ENCODE data around the gene PPM1D.
"Not testable (repeated sequence)": the region's sequence is repeated elsewhere in the genome, so short reads cannot be mapped to it uniquely, and the experiment has no call there.

PPM1D gene

DNA sequence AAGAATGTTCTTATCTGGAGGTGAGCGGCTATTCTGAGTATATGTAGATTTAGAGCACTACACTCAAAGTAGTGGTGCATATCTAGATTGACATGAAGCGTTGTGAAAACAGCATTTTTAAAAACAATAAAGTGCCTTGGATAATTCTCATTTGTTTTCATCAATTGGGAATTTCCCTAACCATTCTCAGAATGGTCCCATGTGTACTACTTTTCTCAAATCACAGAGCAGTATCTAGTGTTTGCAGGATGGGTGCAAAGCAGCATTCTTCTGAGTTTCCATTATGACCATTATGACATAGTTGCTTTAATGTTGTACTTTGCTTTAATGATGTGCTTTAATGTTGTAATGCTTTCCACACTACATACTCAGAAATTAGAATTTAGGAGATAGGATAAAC lies 61.5 kb downstream of the PPM1D start:
- no peak overlapping the region for H3K4me3 ChIP-seq (ENCODE audit: low read length)
- H3K9ac ChIP-seq (ENCODE audit: low read length): no peak overlapping the region
- no peaks in the 10 kb centered on the region for H3K4me1 ChIP-seq (ENCODE audit: control insufficient read depth, insufficient read depth, low read length)
- H3K27me3 ChIP-seq (ENCODE audit: control insufficient read depth, insufficient read depth, low read length): no peaks in the 10 kb centered on the region
- peaks cover 3% of the 10 kb centered on the region for H3K36me3 ChIP-seq (ENCODE audit: control insufficient read depth, insufficient read depth, low read length)
- no peak overlapping the region for H3K27ac ChIP-seq (ENCODE audit: low read depth, low read length)

DNA sequence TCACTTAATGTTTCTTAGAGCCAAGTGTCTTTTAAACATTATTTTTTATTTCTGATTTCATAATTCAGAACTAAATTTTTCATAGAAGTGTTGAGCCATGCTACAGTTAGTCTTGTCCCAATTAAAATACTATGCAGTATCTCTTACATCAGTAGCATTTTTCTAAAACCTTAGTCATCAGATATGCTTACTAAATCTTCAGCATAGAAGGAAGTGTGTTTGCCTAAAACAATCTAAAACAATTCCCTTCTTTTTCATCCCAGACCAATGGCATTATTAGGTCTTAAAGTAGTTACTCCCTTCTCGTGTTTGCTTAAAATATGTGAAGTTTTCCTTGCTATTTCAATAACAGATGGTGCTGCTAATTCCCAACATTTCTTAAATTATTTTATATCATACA lies 64.0 kb downstream of the PPM1D start:
- no peak overlapping the region for H3K9ac ChIP-seq (ENCODE audit: low read length)
- no peak overlapping the region for H3K4me3 ChIP-seq (ENCODE audit: low read length)
- no peaks in the 10 kb centered on the region for H3K4me1 ChIP-seq (ENCODE audit: control insufficient read depth, insufficient read depth, low read length)
- no peaks in the 10 kb centered on the region for H3K27me3 ChIP-seq (ENCODE audit: control insufficient read depth, insufficient read depth, low read length)
- no peak overlapping the region for H3K27ac ChIP-seq (ENCODE audit: low read depth, low read length)
- H3K36me3 ChIP-seq (ENCODE audit: control insufficient read depth, insufficient read depth, low read length): peaks cover 3% of the 10 kb centered on the region

DNA sequence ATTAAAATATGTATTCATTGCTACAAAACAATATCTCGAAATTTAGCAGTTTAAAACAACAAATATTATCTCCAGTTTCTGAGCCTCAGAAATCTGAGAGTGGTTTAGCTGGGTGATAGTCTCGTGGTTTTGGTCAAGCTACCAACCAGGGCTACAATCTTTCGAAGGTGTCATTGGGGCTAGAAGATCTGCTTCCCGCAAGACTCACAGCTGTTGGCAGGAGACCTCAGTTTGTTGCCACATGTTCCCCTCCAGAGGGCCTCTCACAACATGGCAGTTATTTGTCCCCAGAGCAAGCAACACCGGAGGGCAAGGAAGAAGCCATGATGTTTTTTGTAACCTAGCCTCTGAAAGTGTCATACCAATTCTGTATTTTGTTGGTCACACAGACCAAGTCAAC lies 65.6 kb downstream of the PPM1D start:
- Histone ChIP-seq H3K9ac (ENCODE audit: low read length) (no peak overlapping the region), H3K27ac (ENCODE audit: low read depth, low read length) (no peak overlapping the region), H3K4me3 (ENCODE audit: low read length) (no peak overlapping the region), H3K36me3 (ENCODE audit: control insufficient read depth, insufficient read depth, low read length) (peaks cover 3% of the 10 kb centered on the region), H3K27me3 (ENCODE audit: control insufficient read depth, insufficient read depth, low read length) (no peaks in the 10 kb centered on the region), H3K4me1 (ENCODE audit: control insufficient read depth, insufficient read depth, low read length) (no peaks in the 10 kb centered on the region)

DNA sequence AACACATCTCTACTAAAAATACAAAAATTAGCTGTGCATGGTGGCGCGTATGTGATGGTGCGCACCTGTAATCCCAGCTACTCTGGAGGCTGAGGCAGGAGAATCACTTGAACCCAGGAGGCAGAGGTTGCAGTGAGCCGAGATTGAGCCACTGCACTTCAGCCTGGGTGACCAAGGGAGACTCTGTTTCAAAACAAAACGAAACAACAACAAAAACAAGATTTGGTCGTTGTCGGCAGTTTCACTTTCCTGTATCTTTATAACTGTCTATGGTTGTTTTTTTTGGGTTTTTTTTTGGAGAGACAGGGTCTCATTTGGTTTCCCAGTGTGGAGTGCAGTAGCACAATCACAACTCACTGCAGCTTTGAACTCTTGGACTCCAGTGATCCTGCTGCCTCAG lies 68.7 kb downstream of the PPM1D start:
- H3K4me3 ChIP-seq (ENCODE audit: low read length); H3K27ac ChIP-seq (ENCODE audit: low read depth, low read length); H3K4me1 ChIP-seq (ENCODE audit: control insufficient read depth, insufficient read depth, low read length); H3K36me3 ChIP-seq (ENCODE audit: control insufficient read depth, insufficient read depth, low read length); H3K9ac ChIP-seq (ENCODE audit: low read length); H3K27me3 ChIP-seq (ENCODE audit: control insufficient read depth, insufficient read depth, low read length): not testable (repeated sequence)

DNA sequence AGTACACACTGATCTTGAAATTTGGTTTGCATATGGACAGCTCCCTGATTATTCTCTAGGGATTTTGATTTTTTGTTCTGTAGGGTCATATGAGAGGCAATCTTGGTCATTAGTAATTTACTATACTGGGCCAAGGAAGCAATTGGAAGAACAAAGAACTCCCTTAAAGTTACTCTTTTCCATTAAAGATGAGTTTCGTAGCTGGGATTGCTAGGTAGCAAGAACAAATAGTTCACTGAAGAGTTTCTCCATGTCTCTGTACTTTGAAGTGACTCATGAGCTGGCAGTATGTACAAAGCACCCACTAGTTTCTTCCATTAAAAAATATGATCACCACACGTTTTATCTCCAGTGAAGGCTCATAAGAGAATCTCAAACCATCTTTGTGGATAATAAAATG lies 71.5 kb downstream of the PPM1D start:
- Histone ChIP-seq H3K9ac (ENCODE audit: low read length) (no peak overlapping the region), H3K4me1 (ENCODE audit: control insufficient read depth, insufficient read depth, low read length) (no peaks in the 10 kb centered on the region), H3K36me3 (ENCODE audit: control insufficient read depth, insufficient read depth, low read length) (no peaks in the 10 kb centered on the region), H3K27me3 (ENCODE audit: control insufficient read depth, insufficient read depth, low read length) (no peaks in the 10 kb centered on the region), H3K27ac (ENCODE audit: low read depth, low read length) (no peak overlapping the region), H3K4me3 (ENCODE audit: low read length) (no peak overlapping the region)

DNA sequence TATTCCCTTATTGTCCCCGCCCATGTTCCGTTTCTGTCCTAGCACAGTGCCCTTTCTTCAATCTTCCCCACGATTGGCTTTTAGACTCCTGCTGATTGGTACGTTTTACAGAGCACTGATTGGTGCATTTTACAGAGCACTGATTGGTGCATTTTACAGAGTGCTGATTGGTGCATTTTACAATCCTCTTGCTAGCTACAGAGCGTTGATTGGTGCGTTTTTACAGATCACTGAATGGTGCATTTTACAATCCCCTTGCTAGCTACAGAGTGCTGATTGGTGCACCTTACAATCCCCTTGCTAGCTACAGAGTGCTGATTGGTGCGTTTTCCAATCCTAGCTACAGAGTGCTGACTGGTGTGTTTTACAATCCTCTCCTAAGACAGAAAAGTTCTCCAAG lies 74.6 kb downstream of the PPM1D start:
- H3K4me1 ChIP-seq (ENCODE audit: control insufficient read depth, insufficient read depth, low read length); H3K27ac ChIP-seq (ENCODE audit: low read depth, low read length); H3K27me3 ChIP-seq (ENCODE audit: control insufficient read depth, insufficient read depth, low read length); H3K4me3 ChIP-seq (ENCODE audit: low read length); H3K9ac ChIP-seq (ENCODE audit: low read length); H3K36me3 ChIP-seq (ENCODE audit: control insufficient read depth, insufficient read depth, low read length): not testable (repeated sequence)

DNA sequence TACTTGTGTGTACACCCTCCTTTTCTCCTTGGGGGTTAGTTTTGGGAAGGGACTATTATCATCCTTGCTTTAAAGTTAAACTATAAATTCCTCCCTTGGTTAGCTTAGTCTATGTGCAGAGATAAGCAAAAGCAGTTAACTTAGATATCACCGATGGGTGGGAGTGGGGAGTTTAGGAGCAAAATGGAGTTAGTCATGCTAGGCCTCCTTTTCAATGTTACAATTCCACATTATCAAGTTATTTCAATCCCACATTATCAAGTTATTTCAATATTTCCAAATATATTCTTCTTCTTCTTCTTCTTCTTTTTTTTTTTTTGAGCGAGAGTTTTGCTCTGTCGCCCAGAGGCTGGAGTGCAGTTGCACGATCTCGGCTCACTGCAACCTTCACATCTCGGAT lies 76.0 kb downstream of the PPM1D start:
- Histone ChIP-seq H3K27ac (ENCODE audit: low read depth, low read length) (no peak overlapping the region), H3K4me3 (ENCODE audit: low read length) (no peak overlapping the region), H3K36me3 (ENCODE audit: control insufficient read depth, insufficient read depth, low read length) (no peaks in the 10 kb centered on the region), H3K9ac (ENCODE audit: low read length) (no peak overlapping the region), H3K27me3 (ENCODE audit: control insufficient read depth, insufficient read depth, low read length) (no peaks in the 10 kb centered on the region), H3K4me1 (ENCODE audit: control insufficient read depth, insufficient read depth, low read length) (no peaks in the 10 kb centered on the region)

DNA sequence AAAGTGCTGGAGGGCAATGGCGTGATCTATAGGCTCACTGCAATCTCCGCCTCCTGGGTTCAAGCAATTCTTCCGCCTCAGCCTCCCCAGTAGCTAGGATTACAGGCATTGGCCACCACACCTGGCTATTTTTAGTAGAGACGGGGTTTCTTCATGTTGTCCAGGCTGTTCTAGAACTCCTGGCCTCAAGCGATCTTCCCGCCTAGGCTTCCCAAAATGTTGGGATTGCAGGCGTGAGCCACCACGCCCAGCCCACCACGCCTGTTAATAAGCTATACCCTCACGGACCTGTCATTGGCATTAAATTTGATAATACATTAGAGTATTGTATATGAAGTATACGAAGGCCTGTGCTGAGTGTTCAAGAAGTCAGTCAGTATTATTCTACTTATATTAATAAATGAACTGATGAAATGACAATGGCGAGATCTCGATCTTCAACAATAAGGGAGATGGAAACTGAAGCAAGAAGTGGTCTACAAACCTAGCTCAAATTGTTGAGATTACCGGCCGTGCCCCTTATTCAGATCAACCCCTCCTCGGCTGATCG lies 76.8 kb downstream of the PPM1D start:
- peak overlapping the region; percentile 90 for H3K4me3 ChIP-seq (ENCODE audit: low read length)
- H3K27ac ChIP-seq (ENCODE audit: low read depth, low read length): peak overlapping the region; percentile 76

DNA sequence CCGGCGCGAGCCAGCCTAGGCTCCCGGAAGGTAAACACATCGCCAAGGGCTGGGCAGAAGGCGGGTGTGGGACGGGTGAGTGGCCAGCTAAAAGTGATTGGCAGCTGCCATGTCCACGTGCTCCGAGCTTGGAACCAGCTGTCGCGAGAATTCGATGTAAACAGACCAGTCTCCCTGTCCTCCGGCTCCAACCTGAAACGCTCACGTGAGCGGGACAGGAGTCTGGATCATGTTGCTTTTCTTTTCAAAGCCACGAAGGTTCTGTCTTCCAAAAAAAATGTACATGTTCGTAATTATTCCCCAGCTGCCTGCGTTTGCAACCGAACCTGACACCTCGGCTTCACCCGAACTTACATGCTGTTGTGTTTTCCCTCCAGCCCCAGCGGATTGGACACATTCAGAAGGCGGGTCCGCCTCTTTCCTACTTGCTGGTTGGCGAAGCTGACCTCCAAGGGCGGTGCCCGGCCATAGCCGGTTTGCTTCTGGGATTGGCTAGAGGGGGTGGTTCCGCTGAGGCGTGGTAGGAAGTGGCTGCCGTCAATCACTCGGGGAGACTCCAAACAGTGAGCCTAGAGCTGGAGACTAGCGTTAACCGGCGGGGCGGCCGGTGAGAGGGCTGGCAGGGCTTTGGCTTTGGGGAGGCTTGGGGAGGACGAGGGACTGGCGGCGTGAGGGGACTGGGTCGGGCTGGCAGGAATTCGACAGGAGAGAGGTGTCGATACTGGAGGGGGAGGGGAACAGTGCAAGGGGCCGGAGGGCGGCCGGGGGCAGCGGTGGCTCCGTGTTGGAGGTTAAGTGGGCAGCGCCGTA lies 77.5 kb downstream of the PPM1D start, which contains the start of gene BCAS3:
BCAS3 (plus strand) TSS at position 544 of the 810 bp plus-strand sequence.
- no peaks in the 10 kb centered on the region for H3K27me3 ChIP-seq (ENCODE audit: control insufficient read depth, insufficient read depth, low read length)
- no peaks in the 10 kb centered on the region for H3K36me3 ChIP-seq (ENCODE audit: control insufficient read depth, insufficient read depth, low read length)
- peak within 1 kb of the TSS; percentile 60 for H3K9ac ChIP-seq (ENCODE audit: low read length)
- H3K4me3 ChIP-seq (ENCODE audit: low read length): peak within 1 kb of the TSS; percentile 90
- H3K4me1 ChIP-seq (ENCODE audit: control insufficient read depth, insufficient read depth, low read length): no peaks in the 10 kb centered on the region
- H3K27ac ChIP-seq (ENCODE audit: low read depth, low read length): peak within 1 kb of the TSS; percentile 76

More for the DNA sequence above, 76.8 kb downstream of the PPM1D start:
- Histone ChIP-seq H3K4me1 (ENCODE audit: control insufficient read depth, insufficient read depth, low read length) (no peaks in the 10 kb centered on the region), H3K9ac (ENCODE audit: low read length) (peak overlapping the region; percentile 45), H3K27me3 (ENCODE audit: control insufficient read depth, insufficient read depth, low read length) (no peaks in the 10 kb centered on the region), H3K36me3 (ENCODE audit: control insufficient read depth, insufficient read depth, low read length) (no peaks in the 10 kb centered on the region)

DNA sequence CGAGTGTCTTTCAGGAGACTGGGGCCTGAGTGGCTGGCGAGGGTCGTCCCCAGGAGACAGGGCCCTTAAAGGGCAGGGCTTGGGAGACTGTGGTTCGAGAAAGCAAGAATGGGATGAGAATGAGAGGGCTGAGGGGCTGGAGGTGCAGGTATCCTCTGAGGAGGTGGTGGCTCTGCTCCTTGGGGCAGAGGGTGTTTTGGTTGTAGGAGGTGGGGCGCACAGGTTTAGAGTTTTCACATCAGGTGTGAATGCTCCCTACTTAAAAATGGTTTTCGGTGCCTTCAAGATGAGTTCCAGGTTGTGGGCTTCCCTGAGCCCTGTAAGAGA lies 78.1 kb downstream of the PPM1D start:
- Histone ChIP-seq H3K9ac (ENCODE audit: low read length) (peak overlapping the region; percentile 60), H3K27ac (ENCODE audit: low read depth, low read length) (peak overlapping the region; percentile 73), H3K4me1 (ENCODE audit: control insufficient read depth, insufficient read depth, low read length) (no peaks in the 10 kb centered on the region), H3K36me3 (ENCODE audit: control insufficient read depth, insufficient read depth, low read length) (no peaks in the 10 kb centered on the region), H3K27me3 (ENCODE audit: control insufficient read depth, insufficient read depth, low read length) (no peaks in the 10 kb centered on the region), H3K4me3 (ENCODE audit: low read length) (peak overlapping the region; percentile 90)

DNA sequence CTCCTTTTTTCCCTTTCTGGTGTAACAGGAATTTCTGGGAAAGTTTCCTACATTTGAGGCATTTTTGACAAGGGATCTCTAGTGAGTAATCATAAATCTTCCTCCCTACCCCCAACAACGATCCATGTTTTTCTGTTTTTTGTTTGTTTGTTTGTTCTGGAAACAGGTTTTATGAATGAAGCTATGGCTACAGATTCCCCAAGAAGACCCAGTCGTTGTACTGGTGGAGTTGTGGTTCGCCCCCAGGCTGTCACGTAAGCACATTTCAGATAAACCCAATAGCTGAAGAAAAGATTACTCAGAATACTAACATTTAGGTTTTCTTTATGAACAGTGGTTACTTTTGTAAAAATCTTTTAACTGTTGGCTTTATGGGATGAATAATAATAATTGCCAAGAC lies 79.3 kb downstream of the PPM1D start:
- no peak overlapping the region for H3K4me3 ChIP-seq (ENCODE audit: low read length)
- no peak overlapping the region for H3K9ac ChIP-seq (ENCODE audit: low read length)
- H3K27me3 ChIP-seq (ENCODE audit: control insufficient read depth, insufficient read depth, low read length): no peaks in the 10 kb centered on the region
- H3K4me1 ChIP-seq (ENCODE audit: control insufficient read depth, insufficient read depth, low read length): no peaks in the 10 kb centered on the region
- peaks cover 4% of the 10 kb centered on the region for H3K36me3 ChIP-seq (ENCODE audit: control insufficient read depth, insufficient read depth, low read length)
- no peak overlapping the region for H3K27ac ChIP-seq (ENCODE audit: low read depth, low read length)

DNA sequence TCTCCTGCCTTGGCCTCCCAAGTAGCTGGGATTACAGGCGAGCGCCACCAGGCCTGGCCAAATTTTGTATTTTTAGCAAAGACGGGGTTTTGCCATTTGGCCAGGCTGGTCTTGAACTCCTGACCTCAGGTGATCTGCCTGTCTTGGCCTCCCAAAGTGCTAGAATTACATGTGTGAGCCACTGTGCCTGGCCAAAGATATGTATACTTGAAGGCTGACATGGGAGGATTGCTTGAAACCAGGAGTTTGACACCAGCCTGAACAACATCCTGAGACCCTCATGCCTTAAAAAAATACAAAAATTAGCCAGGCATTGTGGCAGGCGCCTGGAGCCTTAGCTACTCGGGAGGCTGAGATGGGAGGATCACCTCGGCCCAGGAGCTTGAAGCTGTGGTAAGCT lies 80.8 kb downstream of the PPM1D start:
- Histone ChIP-seq H3K36me3 (ENCODE audit: control insufficient read depth, insufficient read depth, low read length) (peaks cover 4% of the 10 kb centered on the region), H3K27ac (ENCODE audit: low read depth, low read length) (no peak overlapping the region), H3K4me1 (ENCODE audit: control insufficient read depth, insufficient read depth, low read length) (no peaks in the 10 kb centered on the region), H3K9ac (ENCODE audit: low read length) (no peak overlapping the region), H3K27me3 (ENCODE audit: control insufficient read depth, insufficient read depth, low read length) (no peaks in the 10 kb centered on the region), H3K4me3 (ENCODE audit: low read length) (no peak overlapping the region)

DNA sequence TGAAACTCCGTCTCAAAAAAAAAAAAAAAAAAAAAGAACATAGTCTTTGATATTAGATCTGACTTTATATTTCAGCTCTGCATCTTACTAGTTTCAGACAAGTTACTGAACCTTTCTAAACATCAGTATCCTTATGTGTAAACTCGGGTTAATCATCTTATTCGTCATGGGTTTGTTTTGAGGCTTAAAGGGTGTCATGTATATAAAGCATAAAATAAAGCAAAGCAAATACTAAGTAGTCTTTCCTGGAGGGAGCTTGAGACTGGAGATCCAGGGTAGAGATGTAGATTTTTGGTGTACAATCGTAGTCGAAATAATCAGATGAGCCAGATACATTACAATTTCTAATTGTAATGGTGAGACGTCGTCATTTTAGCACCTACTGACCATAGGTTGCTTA lies 85.4 kb downstream of the PPM1D start:
- Histone ChIP-seq H3K36me3 (ENCODE audit: control insufficient read depth, insufficient read depth, low read length) (peaks cover 4% of the 10 kb centered on the region), H3K9ac (ENCODE audit: low read length) (no peak overlapping the region)

More for the DNA sequence above, 85.4 kb downstream of the PPM1D start:
- Histone ChIP-seq H3K27ac (ENCODE audit: low read depth, low read length) (no peak overlapping the region), H3K27me3 (ENCODE audit: control insufficient read depth, insufficient read depth, low read length) (no peaks in the 10 kb centered on the region), H3K4me3 (ENCODE audit: low read length) (no peak overlapping the region), H3K4me1 (ENCODE audit: control insufficient read depth, insufficient read depth, low read length) (no peaks in the 10 kb centered on the region)

Measured in rectal smooth muscle tissue (tissue), 1 donor.